Stimulated activated CD4-positive, alpha-beta T cell treated with anti-CD3 and anti-CD28 coated beads, Interleukin-15, amount 100 ng/mL, for 48 hours (primary cell): ENCODE measurements around the gene KYNU.
"Not testable (repeated sequence)": the region's sequence is repeated elsewhere in the genome, so short reads cannot be mapped to it uniquely, and the experiment has no call there.

Experiments
- DNase-seq, 2 donors: peaks; one replicate each; pipeline ENCODE4 v3.0.0-alpha.2; 2020; ENCODE audit warnings: low read depth in 2 of 2

Gene KYNU

GRCh38 chr2:143026411-143027054, 149.1 kb downstream of the KYNU start:
- no peak for DNase-seq

GRCh38 chr2:143029141-143029540, 151.7 kb downstream of the KYNU start:
- no peak for DNase-seq

GRCh38 chr2:143030127-143030526, 152.7 kb downstream of the KYNU start:
- DNase-seq = no peak

GRCh38 chr2:143034292-143035074, 157.0 kb downstream of the KYNU start:
- peak; percentile 18 to 30 for DNase-seq

GRCh38 chr2:143051465-143051864, 174.0 kb downstream of the KYNU start:
- no peak for DNase-seq

- DNase-seq = not testable (repeated sequence)
Measured at GRCh38 chr2:143053437-143053836, 176.0 kb downstream of the KYNU start.

GRCh38 chr2:143056550-143056949, 179.1 kb downstream of the KYNU start:
- DNase-seq = no peak

- no peak for DNase-seq
Measured at GRCh38 chr2:143058851-143059250, 181.4 kb downstream of the KYNU start.

- no peak for DNase-seq
Measured at GRCh38 chr2:143063612-143064200, 186.2 kb downstream of the KYNU start.

- no peak for DNase-seq
Measured at GRCh38 chr2:143068094-143068493, 190.6 kb downstream of the KYNU start.

GRCh38 chr2:143068509-143068908, 191.0 kb downstream of the KYNU start:
- DNase-seq = no peak

GRCh38 chr2:143070704-143071103, 193.2 kb downstream of the KYNU start:
- DNase-seq = no peak

- no peak for DNase-seq
Measured at GRCh38 chr2:143071185-143071876, 193.9 kb downstream of the KYNU start.

- DNase-seq = not testable (repeated sequence)
Measured at GRCh38 chr2:143074913-143075312, 197.4 kb downstream of the KYNU start.

- no peak for DNase-seq
Measured at GRCh38 chr2:143075711-143076110, 198.2 kb downstream of the KYNU start.

GRCh38 chr2:143078104-143078503, 200.6 kb downstream of the KYNU start:
- DNase-seq = no peak

- no peak for DNase-seq
Measured at GRCh38 chr2:143081616-143082015, 204.2 kb downstream of the KYNU start.

GRCh38 chr2:143083636-143084035, 206.2 kb downstream of the KYNU start:
- DNase-seq = no peak

GRCh38 chr2:143084462-143084861, 207.0 kb downstream of the KYNU start:
- no peak for DNase-seq

GRCh38 chr2:143085125-143085784, 207.8 kb downstream of the KYNU start:
- DNase-seq = no peak

- DNase-seq = no peak
Measured at GRCh38 chr2:143087033-143087432, 209.6 kb downstream of the KYNU start.

GRCh38 chr2:143088388-143088787, 210.9 kb downstream of the KYNU start:
- no peak for DNase-seq
